Sigmoid colon (tissue), 4 donors: ENCODE measurements around the gene TMC1.

Source experiments
- CTCF ChIP-seq, 4 experiments: fragments of 450-650 bp in 3 of 4; fragments of 200-600 bp in 1 of 4; IDR thresholded peaks; one replicate each; pipeline ENCODE4 v1.5.1; 2016 to 2019; ENCODE audit warnings: antibody characterized with exemption in 4 of 4, mild to moderate bottlenecking in 3 of 4, moderate library complexity in 2 of 4
- EP300 ChIP-seq, 4 donors: sonication (generic); formaldehyde crosslinking; IDR thresholded peaks; one replicate each; pipeline ENCODE4 v1.6.1; 2017; ENCODE audit warnings: antibody characterized with exemption in 4 of 4
- POLR2A ChIP-seq, 2 donors: fragments of 450-650 bp; IDR thresholded peaks; one replicate each; pipeline ENCODE4 v1.6.1; 2016; ENCODE audit warnings: antibody characterized with exemption in 2 of 2, mild to moderate bottlenecking in 2 of 2, moderate library complexity in 2 of 2
- POLR2AphosphoS5 ChIP-seq, 4 donors: sonication (generic); formaldehyde crosslinking; IDR thresholded peaks; one replicate each; pipeline ENCODE4 v1.6.1; 2017; ENCODE audit warnings: antibody characterized with exemption in 4 of 4

DNA sequence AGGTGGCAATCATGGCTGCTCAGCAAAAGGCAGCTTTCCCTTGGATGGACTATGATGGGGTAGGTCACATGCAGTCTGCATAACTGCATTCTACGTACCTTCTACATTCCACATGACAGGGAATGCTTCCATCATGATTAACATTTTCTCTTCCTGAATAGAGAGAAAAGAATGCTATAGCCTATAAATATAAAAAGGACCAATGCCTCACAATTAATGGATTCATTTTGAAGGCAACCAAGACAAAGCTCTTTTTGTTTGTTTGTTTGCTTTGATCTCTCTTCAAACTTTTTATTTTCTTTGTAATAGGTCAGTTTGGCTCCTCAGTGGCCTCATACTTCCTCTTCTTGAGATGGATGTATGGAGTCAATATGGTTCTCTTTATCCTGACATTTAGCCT lies 230.1 kb downstream of the TMC1 start:
- TF ChIP-seq CTCF (IDR thresholded peaks at IDR 0.05), result no peak
- TF ChIP-seq EP300 (IDR thresholded peaks at IDR 0.05), result no peak
- no peak for TF ChIP-seq POLR2AphosphoS5 (IDR thresholded peaks at IDR 0.05)
- TF ChIP-seq POLR2A (IDR thresholded peaks at IDR 0.05), result no peak
